Erythroblast (primary cell): ENCODE data around the gene RCVRN.

Source experiments
- GATA1 ChIP-seq: IDR thresholded peaks from 2 replicates; pipeline ENCODE4 v1.6.1; 2011; ENCODE audit warnings: low read depth, mild to moderate bottlenecking, control low read depth, low read length, moderate library complexity
- POLR2A ChIP-seq: IDR thresholded peaks from 2 replicates; pipeline ENCODE4 v1.6.1; 2011; ENCODE audit warnings: mild to moderate bottlenecking, low read length

DNA sequence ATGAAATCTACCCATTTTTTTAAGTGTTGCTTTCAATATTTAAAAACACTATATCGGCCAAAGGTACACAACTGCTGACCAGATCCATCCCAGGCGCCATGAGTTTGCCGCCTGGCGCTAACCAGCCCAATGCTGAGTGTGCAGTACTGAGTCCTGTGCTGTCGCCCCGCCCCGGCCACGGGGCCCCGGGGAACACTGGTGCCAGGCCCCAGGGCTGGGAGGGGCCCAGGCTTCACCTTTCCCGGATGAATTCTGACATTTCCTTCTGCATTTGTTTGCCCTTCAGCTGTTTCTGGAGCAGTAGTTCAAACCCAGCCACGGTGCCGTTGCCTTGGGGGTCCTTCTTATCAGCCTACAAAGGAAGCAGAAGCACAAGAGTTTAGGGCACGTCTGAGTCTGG is 37.8 kb upstream of the RCVRN start:
- TF ChIP-seq POLR2A (no peak), GATA1 (no peak)
